Measurements from ENCODE around the gene CYP27A1. TPM values are rescaled to one million over a fixed set of nuclear protein-coding genes. Genes with fewer than 3 reads are reported as not detected.
"Not testable (repeated sequence)": the region's sequence is repeated elsewhere in the genome, so short reads cannot be mapped to it uniquely, and the experiment has no call there.

Gene CYP27A1
- 0.07 TPM in 1 of 2 replicates, not detected in the other for total RNA-seq (2014; rRNA removed; shearing (Covaris generic))

- DNase-seq (ENCODE audit: low spot score): no peak
Observed at GRCh38 chr2:218781691-218782527, at the start of gene CYP27A1. Gene CYP27A1, plus strand, starts transcription at chr2:218782147. Its CDS starts 36 bp downstream, at chr2:218782183.

GRCh38 chr2:218732761-218733158, 49.2 kb upstream of the CYP27A1 start:
- no peak for DNase-seq (ENCODE audit: low spot score)

GRCh38 chr2:218733171-218734021, 48.6 kb upstream of the CYP27A1 start:
- DNase-seq (ENCODE audit: low spot score): peak; percentile 46

GRCh38 chr2:218734190-218734975, 47.6 kb upstream of the CYP27A1 start:
- DNase-seq (ENCODE audit: low spot score): peak; percentile 21

GRCh38 chr2:218736531-218736930, 45.4 kb upstream of the CYP27A1 start:
- no peak for DNase-seq (ENCODE audit: low spot score)

- no peak for DNase-seq (ENCODE audit: low spot score)
Observed at GRCh38 chr2:218743068-218743467, 38.9 kb upstream of the CYP27A1 start.

- no peak for DNase-seq (ENCODE audit: low spot score)
Observed at GRCh38 chr2:218744615-218745014, 37.3 kb upstream of the CYP27A1 start.

GRCh38 chr2:218745160-218745558, 36.8 kb upstream of the CYP27A1 start:
- DNase-seq (ENCODE audit: low spot score): no peak

GRCh38 chr2:218745559-218746469, 36.1 kb upstream of the CYP27A1 start:
- no peak for DNase-seq (ENCODE audit: low spot score)

GRCh38 chr2:218746470-218746795, 35.5 kb upstream of the CYP27A1 start:
- DNase-seq (ENCODE audit: low spot score): no peak

GRCh38 chr2:218746960-218747359, 35.0 kb upstream of the CYP27A1 start:
- DNase-seq (ENCODE audit: low spot score): no peak

- no peak for DNase-seq (ENCODE audit: low spot score)
Observed at GRCh38 chr2:218748741-218749441, 33.1 kb upstream of the CYP27A1 start.

- no peak for DNase-seq (ENCODE audit: low spot score)
Observed at GRCh38 chr2:218754201-218754600, 27.7 kb upstream of the CYP27A1 start.

- no peak for DNase-seq (ENCODE audit: low spot score)
Observed at GRCh38 chr2:218754781-218755180, 27.2 kb upstream of the CYP27A1 start.

GRCh38 chr2:218755198-218755566, 26.8 kb upstream of the CYP27A1 start:
- no peak for DNase-seq (ENCODE audit: low spot score)

GRCh38 chr2:218755567-218756404, 26.2 kb upstream of the CYP27A1 start:
- no peak for DNase-seq (ENCODE audit: low spot score)

- no peak for DNase-seq (ENCODE audit: low spot score)
Observed at GRCh38 chr2:218756599-218757377, 25.2 kb upstream of the CYP27A1 start.

GRCh38 chr2:218761795-218762194, 20.2 kb upstream of the CYP27A1 start:
- DNase-seq (ENCODE audit: low spot score): no peak

- DNase-seq (ENCODE audit: low spot score): not testable (repeated sequence)
Observed at GRCh38 chr2:218772759-218773158, 9.2 kb upstream of the CYP27A1 start.
